ENCODE results near the gene CNDP1.
A peak's percentile ranks its signal among the peaks of the same experiment; 100 is the strongest.
"Not testable (repeated sequence)": the region's sequence is repeated elsewhere in the genome, so short reads cannot be mapped to it uniquely, and the experiment has no call there.

CNDP1 gene

GRCh38 chr18:74549591-74550104, 15.3 kb downstream of the CNDP1 start:
- no peak for DNase-seq

GRCh38 chr18:74550886-74551285, 16.6 kb downstream of the CNDP1 start:
- DNase-seq: no peak

GRCh38 chr18:74551452-74551851, 17.2 kb downstream of the CNDP1 start:
- no peak for DNase-seq

GRCh38 chr18:74551936-74552555, 17.7 kb downstream of the CNDP1 start:
- peak; percentile 42 to 66 (median 48) for DNase-seq

- no peak for DNase-seq
These were observed 21.8 kb downstream of the CNDP1 start for GRCh38 chr18:74556126-74556525.

GRCh38 chr18:74558096-74558495, 23.8 kb downstream of the CNDP1 start:
- no peak for DNase-seq

- no peak for DNase-seq
These were observed 27.9 kb downstream of the CNDP1 start for GRCh38 chr18:74562131-74562730.

- no peak for DNase-seq
These were observed 28.5 kb downstream of the CNDP1 start for GRCh38 chr18:74562775-74563174.

- DNase-seq: no peak
These were observed 29.7 kb downstream of the CNDP1 start for GRCh38 chr18:74563999-74564398.

GRCh38 chr18:74565164-74565563, 30.9 kb downstream of the CNDP1 start:
- not testable (repeated sequence) for DNase-seq

GRCh38 chr18:74565993-74566392, 31.7 kb downstream of the CNDP1 start:
- not testable (repeated sequence) for DNase-seq

GRCh38 chr18:74567822-74568221, 33.5 kb downstream of the CNDP1 start:
- no peak for DNase-seq

- DNase-seq: no peak
These were observed 35.1 kb downstream of the CNDP1 start for GRCh38 chr18:74569401-74569800.

- no peak for DNase-seq
These were observed 36.0 kb downstream of the CNDP1 start for GRCh38 chr18:74570266-74570665.

- no peak for DNase-seq
These were observed 37.8 kb downstream of the CNDP1 start for GRCh38 chr18:74571895-74572680.

- DNase-seq: no peak
These were observed 38.8 kb downstream of the CNDP1 start for GRCh38 chr18:74573053-74573452.

- DNase-seq: no peak
These were observed 40.6 kb downstream of the CNDP1 start for GRCh38 chr18:74574916-74575315.

GRCh38 chr18:74577019-74577418, 42.7 kb downstream of the CNDP1 start:
- DNase-seq: no peak

GRCh38 chr18:74579496-74580065, 45.3 kb downstream of the CNDP1 start:
- DNase-seq: no peak

- DNase-seq: no peak
These were observed 48.3 kb downstream of the CNDP1 start for GRCh38 chr18:74582642-74583041.

- DNase-seq: no peak
These were observed 53.1 kb downstream of the CNDP1 start for GRCh38 chr18:74587441-74587840.

- DNase-seq: no peak
These were observed 54.7 kb downstream of the CNDP1 start for GRCh38 chr18:74589021-74589420.

- no peak for DNase-seq
These were observed 55.5 kb downstream of the CNDP1 start for GRCh38 chr18:74589811-74590210.

GRCh38 chr18:74590671-74591070, 56.4 kb downstream of the CNDP1 start:
- no peak for DNase-seq

Measured in activated CD4-positive, CD25-positive, alpha-beta regulatory T cell (primary cell).